Hepatocyte (in vitro differentiated cells): Measurements from ENCODE around the gene TRAF3IP1. TPM values are rescaled to one million over a fixed set of nuclear protein-coding genes. Genes with fewer than 3 reads are reported as not detected.

Experiments used
- DNase-seq: peaks from one replicate; pipeline ENCODE4 v3.0.0-alpha.2; 2016; ENCODE audit warnings: low spot score
- H2AFZ ChIP-seq: fragments of 200-600 bp; sonication (generic); 2 replicates; pipeline ENCODE4 v1.6.0; 2016; ENCODE audit warnings: antibody characterized with exemption, mild to moderate bottlenecking
- H3K27ac ChIP-seq: fragments of 200-600 bp; sonication (generic); 2 replicates; pipeline ENCODE4 v1.5.1; 2016; ENCODE audit warnings: mild to moderate bottlenecking
- H3K27me3 ChIP-seq: fragments of 200-600 bp; sonication (generic); 2 replicates; pipeline ENCODE4 v1.6.1; 2016
- H3K36me3 ChIP-seq: fragments of 200-600 bp; sonication (generic); replicated peaks from 2 replicates; pipeline ENCODE4 v1.5.1; 2016; ENCODE audit warnings: low read depth; ENCODE audit not compliant: insufficient read depth
- H3K4me1 ChIP-seq: fragments of 200-600 bp; sonication (generic); 2 replicates; pipeline ENCODE4 v1.5.1; 2016; ENCODE audit warnings: mild to moderate bottlenecking, moderate library complexity; ENCODE audit not compliant: insufficient read depth
- H3K4me2 ChIP-seq: fragments of 200-600 bp; sonication (generic); 2 replicates; pipeline ENCODE4 v1.6.0; 2016
- H3K4me3 ChIP-seq: fragments of 200-600 bp; sonication (generic); 2 replicates; pipeline ENCODE4 v1.5.1; 2016; ENCODE audit warnings: mild to moderate bottlenecking
- H3K79me2 ChIP-seq: fragments of 200-600 bp; sonication (generic); 2 replicates; pipeline ENCODE4 v1.6.0; 2017; ENCODE audit warnings: mild to moderate bottlenecking
- H3K9me2 ChIP-seq: fragments of 200-600 bp; sonication (generic); replicated peaks from 2 replicates; pipeline ENCODE4 v1.6.0; 2017; ENCODE audit warnings: mild to moderate bottlenecking; ENCODE audit not compliant: insufficient read depth
- H3K9me3 ChIP-seq: fragments of 200-600 bp; sonication (generic); 2 replicates; pipeline ENCODE4 v1.5.1; 2016; ENCODE audit warnings: low read depth, mild to moderate bottlenecking
- H4K20me1 ChIP-seq: fragments of 200-600 bp; sonication (generic); 2 replicates; pipeline ENCODE4 v1.6.0; 2016; ENCODE audit warnings: mild to moderate bottlenecking; ENCODE audit not compliant: insufficient read depth, poor library complexity, severe bottlenecking
- EZH2 ChIP-seq: fragments of 200-600 bp; sonication (generic); IDR thresholded peaks from 2 replicates; pipeline ENCODE4 v1.6.1; 2016; ENCODE audit warnings: antibody characterized with exemption, mild to moderate bottlenecking, borderline replicate concordance
- EZH2phosphoT487 ChIP-seq: fragments of 200-600 bp; sonication (generic); IDR thresholded peaks from one replicate; pipeline ENCODE4 v1.6.1; 2018; ENCODE audit warnings: antibody characterized with exemption, mild to moderate bottlenecking, low read depth, moderate library complexity; ENCODE audit not compliant: unreplicated experiment, severe bottlenecking
- WGBS: methylation state at CpG from one replicate; pipeline ENCODE4 v1.1.6; 2016; ENCODE audit warnings: low lambda C conversion rate; ENCODE audit errors: missing lambda C conversion rate; 5-methylcytosine and 5-hydroxymethylcytosine counted together
- polyA plus RNA-seq: library from polyadenylated mRNA; unstranded; fragments of >200 nt; fragmentation: Nextera tagmentation; extraction: Ambion mirVana; gene quantifications from 2 replicates; pipeline ENCODE4 v1.2.1, GENCODE V29; 2016
- total RNA-seq: library from RNA; depleted of rRNA; stranded (reverse); fragments of >200 nt; gene quantifications from 2 replicates; pipeline ENCODE4 v1.2.3, GENCODE V29; 2014
- TF ChIP-seq, protein P1 (sequence below): fragments of 200-600 bp; sonication (generic); IDR thresholded peaks from 2 replicates; pipeline ENCODE4 v1.5.1; 2016; ENCODE audit warnings: antibody characterized with exemption, mild to moderate bottlenecking; ENCODE audit not compliant: poor library complexity

Gene TRAF3IP1
- total and polyA plus RNA-seq, 2 experiments from 2014 or later: 9.0 to 9.1 TPM

DNA sequence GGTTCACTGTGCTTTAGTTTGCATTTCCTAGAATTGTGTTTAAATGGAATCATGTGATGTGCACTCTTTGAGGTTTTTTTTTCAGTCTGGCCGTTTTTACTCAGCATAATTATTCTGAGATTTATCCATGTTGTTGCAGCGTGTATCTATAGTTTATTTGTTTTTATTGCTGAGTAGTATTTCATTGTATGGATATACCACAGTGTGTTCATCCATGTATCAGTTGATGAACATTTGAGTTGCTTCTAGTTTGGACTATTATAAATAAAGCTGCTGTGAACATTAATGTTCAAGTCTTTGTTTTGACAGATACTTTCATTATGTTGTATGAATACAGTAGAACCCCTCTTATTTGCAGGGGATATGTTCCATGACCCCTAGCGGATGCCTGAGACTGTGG, 39.1 kb downstream of the TRAF3IP1 start:
- 92% methylated on average over 3 of the region's 3 CpGs for WGBS
- Histone ChIP-seq H3K27me3 (no peaks in the 10 kb centered on the region), H2AFZ (no peak overlapping the region), H3K79me2 (no peaks in the 10 kb centered on the region), H4K20me1 (no peaks in the 10 kb centered on the region), H3K4me2 (no peak overlapping the region), H3K9me2 (no peaks in the 10 kb centered on the region), H3K4me1 (no peaks in the 10 kb centered on the region), H3K9me3 (no peaks in the 10 kb centered on the region), H3K4me3 (no peak overlapping the region), H3K27ac (no peak overlapping the region), H3K36me3 (no peaks in the 10 kb centered on the region)
- TF ChIP-seq EZH2phosphoT487: no peak
- TF ChIP-seq EZH2: no peak
- TF ChIP-seq, protein P1, sequence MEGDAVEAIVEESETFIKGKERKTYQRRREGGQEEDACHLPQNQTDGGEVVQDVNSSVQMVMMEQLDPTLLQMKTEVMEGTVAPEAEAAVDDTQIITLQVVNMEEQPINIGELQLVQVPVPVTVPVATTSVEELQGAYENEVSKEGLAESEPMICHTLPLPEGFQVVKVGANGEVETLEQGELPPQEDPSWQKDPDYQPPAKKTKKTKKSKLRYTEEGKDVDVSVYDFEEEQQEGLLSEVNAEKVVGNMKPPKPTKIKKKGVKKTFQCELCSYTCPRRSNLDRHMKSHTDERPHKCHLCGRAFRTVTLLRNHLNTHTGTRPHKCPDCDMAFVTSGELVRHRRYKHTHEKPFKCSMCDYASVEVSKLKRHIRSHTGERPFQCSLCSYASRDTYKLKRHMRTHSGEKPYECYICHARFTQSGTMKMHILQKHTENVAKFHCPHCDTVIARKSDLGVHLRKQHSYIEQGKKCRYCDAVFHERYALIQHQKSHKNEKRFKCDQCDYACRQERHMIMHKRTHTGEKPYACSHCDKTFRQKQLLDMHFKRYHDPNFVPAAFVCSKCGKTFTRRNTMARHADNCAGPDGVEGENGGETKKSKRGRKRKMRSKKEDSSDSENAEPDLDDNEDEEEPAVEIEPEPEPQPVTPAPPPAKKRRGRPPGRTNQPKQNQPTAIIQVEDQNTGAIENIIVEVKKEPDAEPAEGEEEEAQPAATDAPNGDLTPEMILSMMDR: no peak
- no peak for DNase-seq

DNA sequence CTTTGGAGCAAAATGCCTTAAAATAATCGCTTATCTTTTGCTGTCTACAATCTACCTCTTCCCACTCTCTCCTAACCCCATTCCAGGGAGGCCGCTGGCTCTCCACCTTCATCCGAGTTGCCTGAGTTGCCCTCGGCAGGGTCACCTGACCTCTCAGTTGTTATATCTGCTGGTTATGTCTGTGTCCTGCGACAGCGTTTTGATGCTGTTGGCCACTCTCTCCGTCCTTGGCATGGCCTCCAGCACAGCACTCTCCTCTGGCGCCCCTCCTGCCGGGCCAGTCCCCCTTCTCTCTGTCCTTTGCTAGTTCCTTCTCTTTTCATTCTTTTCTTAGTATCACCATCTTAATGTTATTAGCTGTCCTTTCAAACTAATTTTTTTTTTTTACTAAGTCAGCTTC, 41.6 kb downstream of the TRAF3IP1 start:
- no peak for DNase-seq
- Histone ChIP-seq H3K9me2 (no peaks in the 10 kb centered on the region), H3K27me3 (no peaks in the 10 kb centered on the region), H2AFZ (no peak overlapping the region), H3K36me3 (no peaks in the 10 kb centered on the region), H3K4me3 (no peak overlapping the region), H4K20me1 (no peaks in the 10 kb centered on the region), H3K4me1 (no peaks in the 10 kb centered on the region), H3K79me2 (no peaks in the 10 kb centered on the region), H3K4me2 (no peak overlapping the region), H3K27ac (no peak overlapping the region), H3K9me3 (no peaks in the 10 kb centered on the region)
- 94% methylated on average over 9 of the region's 9 CpGs for WGBS
- TF ChIP-seq EZH2phosphoT487 (no peak), EZH2 (no peak)
- TF ChIP-seq, protein P1: no peak

DNA sequence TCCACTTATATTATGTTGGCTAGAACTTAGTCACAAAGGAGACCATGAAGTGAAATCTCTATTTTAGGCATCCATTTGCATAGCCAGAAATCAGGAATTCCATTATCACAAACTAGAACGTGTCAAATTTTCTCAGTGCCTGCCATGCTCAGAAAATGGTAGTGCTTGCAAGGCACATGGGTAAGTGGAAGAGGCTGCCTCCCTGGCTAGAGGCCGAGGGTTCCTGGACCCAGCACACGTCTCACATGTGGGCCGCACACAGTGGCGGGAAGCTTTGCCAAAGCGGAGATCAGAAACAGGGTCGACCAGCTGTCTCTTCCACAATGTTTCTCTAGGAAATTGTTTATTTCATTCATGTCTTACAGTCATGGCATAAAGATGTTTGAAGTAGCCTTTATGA, 42.3 kb downstream of the TRAF3IP1 start:
- Histone ChIP-seq H3K79me2 (no peaks in the 10 kb centered on the region), H3K9me2 (no peaks in the 10 kb centered on the region), H3K4me2 (no peak overlapping the region), H3K4me3 (no peak overlapping the region), H4K20me1 (no peaks in the 10 kb centered on the region), H3K27me3 (no peaks in the 10 kb centered on the region), H3K4me1 (no peaks in the 10 kb centered on the region), H3K9me3 (no peaks in the 10 kb centered on the region), H2AFZ (no peak overlapping the region), H3K27ac (no peak overlapping the region), H3K36me3 (no peaks in the 10 kb centered on the region)
- no peak for DNase-seq
- TF ChIP-seq EZH2: no peak
- TF ChIP-seq EZH2phosphoT487: no peak
- TF ChIP-seq, protein P1: no peak
- 84% methylated on average over 7 of the region's 7 CpGs for WGBS

DNA sequence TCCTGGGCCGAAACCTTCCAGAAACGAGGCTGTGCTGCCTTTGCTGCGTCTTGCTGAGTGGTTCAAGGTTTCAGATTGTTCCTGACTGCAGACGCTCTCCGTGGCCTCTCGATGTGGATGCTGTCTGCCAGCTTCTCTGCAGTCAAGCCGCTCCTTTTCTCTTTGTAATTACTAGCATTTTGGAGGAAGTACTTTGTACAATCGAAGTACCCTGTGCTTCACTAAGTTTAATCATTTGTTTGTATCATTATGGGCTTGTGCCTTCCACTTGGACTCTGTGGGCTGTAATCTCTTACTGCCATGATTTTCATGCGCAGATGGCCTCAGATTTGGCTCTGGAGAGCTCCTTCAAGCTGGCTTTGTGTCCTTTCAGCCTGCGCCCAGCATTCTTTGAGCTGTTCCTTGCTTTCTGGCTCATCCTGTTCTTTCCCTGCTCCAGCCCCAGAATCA, 49.3 kb downstream of the TRAF3IP1 start:
- Histone ChIP-seq H3K4me3 (no peak overlapping the region), H3K79me2 (no peaks in the 10 kb centered on the region), H4K20me1 (no peaks in the 10 kb centered on the region), H3K27ac (peak overlapping the region; percentile 23), H3K27me3 (no peaks in the 10 kb centered on the region), H3K9me2 (no peaks in the 10 kb centered on the region), H3K4me2 (no peak overlapping the region), H3K36me3 (no peaks in the 10 kb centered on the region), H3K9me3 (no peaks in the 10 kb centered on the region), H3K4me1 (no peaks in the 10 kb centered on the region), H2AFZ (no peak overlapping the region)
- DNase-seq: no peak
- WGBS: 87% methylated on average over 10 of the region's 10 CpGs
- TF ChIP-seq EZH2: no peak
